ENCODE results near the gene JUP.
A peak's percentile ranks its signal among the peaks of the same experiment; 100 is the strongest.
"Not testable (repeated sequence)": the region's sequence is repeated elsewhere in the genome, so short reads cannot be mapped to it uniquely, and the experiment has no call there.

Gene JUP

DNA sequence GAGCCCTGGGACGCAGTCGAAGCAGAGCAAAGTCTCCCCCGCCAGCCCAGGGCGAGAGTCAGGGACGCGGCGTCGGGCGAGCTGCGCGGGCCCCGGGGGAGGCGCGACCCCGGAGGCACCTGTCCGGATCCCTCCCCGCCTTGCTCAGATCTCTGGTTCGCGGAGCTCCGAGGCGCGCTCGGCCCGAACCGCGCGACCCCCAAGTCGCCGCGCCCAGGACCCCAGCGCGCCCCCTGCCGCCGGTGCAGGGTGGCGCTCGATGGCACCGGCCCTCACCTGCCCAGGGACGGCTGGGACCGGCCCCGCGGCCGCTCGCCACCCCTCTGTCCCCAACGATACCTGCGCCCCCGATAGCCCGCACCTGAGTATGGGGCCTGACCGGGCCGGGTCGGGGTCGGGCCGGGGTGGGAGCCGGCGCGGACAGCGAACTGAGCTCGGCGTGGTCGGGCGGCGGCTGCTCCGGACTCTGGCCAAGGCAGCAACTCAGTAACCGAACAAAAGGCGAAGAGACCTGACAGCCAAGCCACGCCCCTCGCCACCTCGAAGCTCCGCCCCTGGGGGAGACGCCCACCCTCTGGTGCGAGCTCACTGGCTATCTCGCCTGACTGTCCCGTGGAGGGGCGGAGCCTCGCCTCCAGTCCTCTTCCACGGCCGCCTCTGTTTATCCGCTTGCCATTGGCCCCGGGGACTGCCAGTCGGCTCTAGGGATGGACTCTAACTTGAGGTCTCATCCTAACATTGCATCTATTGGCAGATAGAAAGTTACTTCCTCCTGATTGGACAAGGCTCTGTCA lies at the start of gene JUP:
Gene JUP (minus strand): TSS at position 485 of the 794 bp plus-strand sequence. CDS start 14,857 bp downstream, outside the sequence.
- DNase-seq, result peak; percentile 98

DNA sequence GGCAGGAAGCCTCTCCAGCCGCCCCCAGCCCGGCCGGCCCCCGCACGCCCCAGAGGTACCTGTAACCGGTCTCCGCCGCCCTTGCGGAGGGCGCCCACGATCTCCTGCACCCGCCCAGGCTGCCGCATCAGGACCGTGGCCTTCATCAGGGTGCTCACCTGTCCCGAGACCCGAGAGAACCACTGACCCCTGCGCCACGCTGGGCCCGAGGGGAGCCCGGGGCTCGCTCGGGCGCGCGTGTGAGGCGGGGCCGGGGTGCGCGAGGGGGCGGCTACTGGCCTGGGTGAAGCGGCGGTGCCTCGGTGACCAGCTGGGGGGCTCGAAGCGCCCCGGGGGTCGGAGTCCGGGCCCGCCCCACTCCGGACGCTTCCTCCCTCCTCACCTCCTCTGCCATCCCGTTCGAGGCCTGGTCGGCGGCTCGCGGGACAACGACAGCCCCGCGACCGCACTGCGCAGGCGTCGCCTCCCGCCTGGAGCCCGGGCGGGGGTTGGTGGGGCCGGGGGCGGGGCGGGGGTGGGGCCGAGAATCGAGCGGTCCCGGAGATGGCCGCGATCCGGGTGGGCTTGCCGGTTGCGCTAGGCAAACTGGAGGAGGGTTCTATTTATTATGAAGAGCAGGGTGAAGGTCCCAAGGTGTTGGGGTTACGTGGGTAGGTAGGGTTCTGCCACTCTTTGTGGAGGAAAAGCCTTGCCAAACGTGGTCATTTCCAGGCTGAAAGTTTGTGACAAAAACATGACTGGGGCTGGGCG lies 49.5 kb upstream of the JUP start, which contains the start of gene NT5C3B:
Gene NT5C3B (minus strand): TSS at position 433 of the 750 bp plus-strand sequence. CDS start 39 bp downstream, at position 394.
- peak; percentile 71 for DNase-seq

DNA sequence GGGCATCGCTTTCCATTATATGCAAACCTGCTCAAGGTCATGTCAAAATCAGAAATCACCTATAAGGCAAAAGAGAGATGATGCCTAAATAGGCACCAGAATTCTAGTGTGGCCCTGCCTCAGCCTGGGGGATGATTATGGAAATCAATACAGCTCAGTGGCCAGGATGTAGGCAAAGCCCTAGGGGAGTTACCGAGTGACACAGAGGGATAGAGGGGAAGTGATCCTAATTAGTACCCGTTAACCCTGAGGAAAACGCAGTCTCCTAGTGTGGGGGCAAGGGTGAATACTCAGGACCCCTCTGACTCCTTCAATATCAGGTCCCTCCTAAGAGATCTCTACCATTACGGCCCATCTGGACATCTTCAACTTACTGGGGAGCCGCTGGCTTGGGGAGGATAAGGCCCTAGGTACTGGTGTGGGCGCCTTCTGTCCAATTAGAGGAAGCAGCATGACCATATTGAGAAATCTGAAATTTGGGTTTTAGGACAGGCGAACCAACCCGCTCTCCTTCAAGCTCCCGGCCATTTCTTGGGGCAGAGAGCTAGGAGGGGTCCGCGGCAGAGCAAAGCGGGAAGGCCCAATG lies 48.8 kb upstream of the JUP start:
- peak; percentile 37 for DNase-seq

DNA sequence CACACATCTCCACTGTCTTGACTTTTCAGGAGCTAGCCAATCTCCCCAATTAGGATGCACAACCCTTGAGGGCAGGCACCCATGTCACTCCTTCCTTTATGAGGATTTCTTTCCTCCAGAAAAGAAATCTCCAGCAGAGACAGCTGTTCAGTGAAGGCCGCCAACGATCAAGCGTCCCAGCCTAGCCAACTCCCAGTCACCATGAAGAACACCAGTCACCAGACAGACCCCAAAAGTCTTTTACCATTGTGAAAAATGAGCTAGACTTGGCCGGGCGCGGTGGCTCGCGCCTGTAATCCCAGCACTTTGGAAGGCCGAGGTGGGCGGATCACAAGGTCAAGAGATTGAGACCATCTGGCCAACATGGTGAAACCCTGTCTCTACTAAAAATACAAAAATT lies 43.5 kb upstream of the JUP start:
- not testable (repeated sequence) for DNase-seq

DNA sequence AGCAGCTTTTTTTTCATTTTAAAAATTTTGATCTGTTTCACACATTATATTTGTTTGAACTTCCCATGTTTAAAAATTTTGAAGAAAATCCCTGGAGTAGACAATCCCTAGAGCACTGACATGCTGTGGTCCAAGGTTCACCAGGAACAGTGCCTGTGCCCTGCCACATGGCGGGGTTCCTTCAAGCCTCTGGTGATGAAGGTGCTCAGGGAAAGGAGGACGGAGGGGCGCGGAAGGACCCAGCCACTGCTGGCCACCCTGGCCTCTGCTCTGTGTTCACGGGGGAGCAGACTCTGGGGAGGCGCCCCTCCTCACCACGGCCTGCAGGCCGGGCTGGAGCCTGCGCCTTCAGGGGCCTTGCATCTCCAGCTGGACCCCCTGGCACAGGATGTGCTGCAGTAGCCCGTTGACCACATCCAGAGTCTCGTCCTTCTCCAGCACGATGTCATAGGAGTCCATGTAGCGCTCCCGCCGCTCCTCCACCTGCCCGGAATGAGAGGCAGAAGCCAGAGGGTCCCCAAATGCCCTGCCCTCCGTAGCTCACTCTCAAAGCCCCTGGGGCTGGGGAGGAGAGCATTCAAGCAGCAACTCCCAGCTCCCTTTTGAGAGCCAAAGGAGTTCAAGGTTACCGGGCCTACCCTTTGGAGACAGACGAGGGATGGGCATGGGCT lies 38.8 kb upstream of the JUP start:
- no peak for DNase-seq

DNA sequence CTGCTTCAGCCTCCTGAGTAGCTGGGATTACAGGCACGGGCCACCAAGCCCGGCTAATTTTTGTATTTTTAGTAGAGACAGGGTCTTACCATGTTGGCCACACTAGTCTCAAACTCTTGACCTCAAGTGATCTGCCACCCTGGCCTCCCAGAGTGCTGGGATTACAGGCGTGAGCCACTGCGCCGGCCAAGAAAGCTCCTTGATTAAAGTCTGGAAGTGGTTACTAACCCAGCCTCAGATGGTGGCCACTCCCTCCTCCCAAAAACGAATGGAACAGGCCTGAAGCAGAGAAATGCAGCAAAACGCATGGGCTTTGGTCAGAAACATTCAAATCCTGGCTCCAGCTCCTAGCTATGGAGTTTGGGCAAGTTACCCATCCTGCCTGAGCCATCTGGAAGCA lies 37.6 kb upstream of the JUP start:
- no peak for DNase-seq

DNA sequence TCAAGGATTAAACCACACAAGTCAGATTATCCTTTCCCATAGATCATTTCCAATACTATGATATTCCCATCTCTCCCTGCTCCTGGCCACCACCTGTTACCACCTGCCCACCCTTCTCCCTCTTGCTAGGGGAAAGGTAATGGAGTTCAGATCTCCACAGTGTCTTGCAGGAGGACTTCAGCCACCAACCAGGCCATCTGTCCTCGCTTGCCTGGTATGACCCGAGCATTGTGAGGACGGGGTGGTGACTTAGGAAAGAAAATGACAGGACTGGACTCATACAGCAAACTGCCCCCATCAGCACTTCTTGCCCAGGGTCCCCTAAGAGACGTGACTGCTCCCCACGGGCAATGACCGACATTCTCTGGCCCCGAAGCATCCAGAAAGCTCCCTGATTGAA lies 37.1 kb upstream of the JUP start:
- DNase-seq, result no peak

DNA sequence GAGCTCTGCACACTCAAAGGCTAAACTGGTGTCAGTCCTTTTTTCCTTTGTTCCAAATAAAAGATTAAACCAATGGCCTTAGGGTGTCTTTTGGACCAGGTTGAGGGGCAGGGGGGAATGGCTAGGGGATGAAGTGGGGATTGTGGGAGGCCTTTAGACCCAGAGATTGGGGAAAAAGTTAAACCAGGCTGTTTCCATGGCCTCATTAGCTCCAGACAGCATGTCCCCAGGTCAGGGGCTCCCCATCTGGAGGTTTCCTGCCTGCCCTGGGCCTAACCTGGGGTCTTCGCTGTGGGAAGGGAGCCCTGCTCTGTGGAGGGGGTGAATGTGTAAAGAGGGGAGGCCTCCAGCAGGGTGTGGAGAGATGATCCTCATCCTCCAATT lies 36.6 kb upstream of the JUP start:
- no peak for DNase-seq

DNA sequence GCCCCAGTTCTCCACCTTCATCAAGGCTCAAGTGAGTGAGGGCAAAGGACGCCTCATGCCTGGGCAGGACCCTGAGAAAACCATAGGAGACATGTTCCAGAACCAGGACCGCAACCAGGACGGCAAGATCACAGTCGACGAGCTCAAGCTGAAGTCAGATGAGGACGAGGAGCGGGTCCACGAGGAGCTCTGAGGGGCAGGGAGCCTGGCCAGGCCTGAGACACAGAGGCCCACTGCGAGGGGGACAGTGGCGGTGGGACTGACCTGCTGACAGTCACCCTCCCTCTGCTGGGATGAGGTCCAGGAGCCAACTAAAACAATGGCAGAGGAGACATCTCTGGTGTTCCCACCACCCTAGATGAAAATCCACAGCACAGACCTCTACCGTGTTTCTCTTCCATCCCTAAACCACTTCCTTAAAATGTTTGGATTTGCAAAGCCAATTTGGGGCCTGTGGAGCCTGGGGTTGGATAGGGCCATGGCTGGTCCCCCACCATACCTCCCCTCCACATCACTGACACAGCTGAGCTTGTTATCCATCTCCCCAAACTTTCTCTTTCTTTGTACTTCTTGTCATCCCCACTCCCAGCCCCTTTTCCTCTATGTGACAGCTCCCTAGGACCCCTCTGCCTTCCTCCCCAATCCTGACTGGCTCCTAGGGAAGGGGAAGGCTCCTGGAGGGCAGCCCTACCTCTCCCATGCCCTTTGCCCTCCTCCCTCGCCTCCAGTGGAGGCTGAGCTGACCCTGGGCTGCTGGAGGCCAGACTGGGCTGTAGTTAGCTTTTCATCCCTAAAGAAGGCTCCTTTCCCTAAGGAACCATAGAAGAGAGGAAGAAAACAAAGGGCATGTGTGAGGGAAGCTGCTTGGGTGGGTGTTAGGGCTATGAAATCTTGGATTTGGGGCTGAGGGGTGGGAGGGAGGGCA lies 36.0 kb upstream of the JUP start:
- DNase-seq, result no peak

DNA sequence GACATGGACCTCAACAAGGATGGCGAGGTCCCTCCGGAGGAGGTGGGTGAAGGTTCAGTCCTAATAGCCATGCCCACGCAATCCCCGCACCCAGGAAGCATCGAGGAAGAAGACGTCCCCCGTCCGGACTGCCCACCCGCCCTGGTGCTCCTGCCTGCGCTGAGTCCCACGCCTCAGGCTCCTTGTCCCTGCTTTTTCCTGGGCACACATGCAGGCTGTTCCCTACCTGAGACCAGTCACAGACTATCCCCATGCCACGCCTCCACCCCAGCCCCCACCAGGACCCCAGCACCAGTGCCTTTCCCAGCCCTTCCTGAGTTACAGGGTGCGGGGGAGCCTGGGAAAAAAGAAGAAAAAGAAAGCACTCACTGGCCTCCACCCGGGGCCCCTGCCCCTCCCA lies 35.3 kb upstream of the JUP start:
- no peak for DNase-seq

DNA sequence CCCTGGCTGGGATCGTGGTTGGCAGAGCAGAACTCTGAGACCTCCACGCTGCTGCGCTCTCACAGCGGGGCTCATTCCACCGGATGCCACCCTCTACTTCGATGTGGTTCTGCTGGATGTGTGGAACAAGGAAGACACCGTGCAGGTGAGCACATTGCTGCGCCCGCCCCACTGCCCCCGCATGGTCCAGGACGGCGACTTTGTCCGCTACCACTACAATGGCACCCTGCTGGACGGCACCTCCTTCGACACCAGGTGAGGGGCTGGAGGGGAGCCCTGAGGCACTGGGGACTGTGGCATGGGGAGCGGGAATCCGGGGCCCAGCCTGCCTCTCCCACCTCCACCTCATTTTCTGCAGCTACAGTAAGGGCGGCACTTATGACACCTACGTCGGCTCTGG lies 31.5 kb upstream of the JUP start:
- DNase-seq, result no peak

DNA sequence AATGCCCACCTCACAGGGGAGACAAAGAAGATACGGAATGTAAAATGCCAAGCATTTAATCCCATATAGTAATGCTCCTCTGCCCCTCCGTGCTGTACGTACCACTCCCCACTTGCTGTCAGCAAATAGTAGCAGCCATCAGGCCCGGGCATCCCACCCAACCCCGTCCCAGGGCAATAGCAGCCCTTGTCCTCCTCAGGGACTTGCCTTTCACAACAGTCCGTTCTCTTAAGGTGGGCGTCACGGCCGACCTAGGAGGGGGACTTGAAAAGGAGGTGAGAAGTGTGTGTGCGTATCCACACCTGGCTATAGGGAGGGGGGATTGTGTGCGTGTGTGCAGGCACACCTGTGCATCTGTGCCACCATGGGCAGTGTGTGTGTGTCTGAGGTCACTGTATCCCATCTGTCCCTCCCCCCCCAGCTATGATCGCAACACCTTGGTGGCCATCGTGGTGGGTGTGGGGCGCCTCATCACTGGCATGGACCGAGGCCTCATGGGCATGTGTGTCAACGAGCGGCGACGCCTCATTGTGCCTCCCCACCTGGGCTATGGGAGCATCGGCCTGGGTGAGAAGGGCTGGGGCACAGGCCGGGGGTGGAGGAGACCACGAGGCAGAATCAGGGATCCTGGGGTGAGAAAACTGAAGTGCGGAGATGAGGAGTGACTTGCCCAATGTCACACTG lies 30.3 kb upstream of the JUP start:
- DNase-seq, result no peak

DNA sequence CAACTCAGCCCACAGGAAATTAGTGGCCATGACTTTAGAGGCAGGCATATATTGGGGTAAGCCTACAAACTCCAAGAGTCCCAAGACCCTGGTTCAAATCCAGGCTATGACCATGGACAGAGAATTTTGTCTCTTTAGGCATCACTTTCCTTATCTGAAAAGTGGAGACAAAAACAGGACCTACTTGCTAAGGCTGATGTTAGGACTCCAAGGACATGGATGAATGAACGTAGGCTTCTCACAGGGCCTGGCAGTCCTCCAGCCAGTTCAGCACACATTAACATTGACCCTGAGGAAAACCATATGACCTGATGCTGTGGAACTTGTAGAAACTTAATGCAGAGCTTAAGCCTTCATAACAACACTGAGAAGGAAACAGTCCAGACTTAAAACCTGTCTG lies 27.7 kb upstream of the JUP start:
- peak; percentile 39 for DNase-seq

DNA sequence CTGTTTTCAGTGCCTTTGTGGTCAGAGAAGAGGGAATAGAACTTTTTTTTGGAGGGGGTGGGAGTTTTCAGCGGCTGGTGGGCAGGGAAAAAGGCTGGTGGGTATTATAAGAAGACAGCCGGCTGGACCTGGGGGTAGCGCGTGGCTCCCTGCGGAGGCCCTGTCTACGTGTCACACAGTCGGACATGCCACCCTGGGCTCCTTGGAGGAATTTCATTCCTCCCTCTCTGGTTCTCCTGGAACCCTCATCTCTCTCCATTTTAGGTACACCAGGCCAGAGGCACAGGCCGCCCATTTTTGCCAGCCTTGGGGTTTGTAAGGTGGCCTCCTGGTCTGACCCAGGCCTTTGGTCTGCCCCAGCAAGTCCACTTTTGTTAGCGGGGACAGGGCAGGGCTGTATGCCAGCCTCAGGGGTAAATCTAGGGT lies 27.2 kb upstream of the JUP start:
- DNase-seq, result no peak

DNA sequence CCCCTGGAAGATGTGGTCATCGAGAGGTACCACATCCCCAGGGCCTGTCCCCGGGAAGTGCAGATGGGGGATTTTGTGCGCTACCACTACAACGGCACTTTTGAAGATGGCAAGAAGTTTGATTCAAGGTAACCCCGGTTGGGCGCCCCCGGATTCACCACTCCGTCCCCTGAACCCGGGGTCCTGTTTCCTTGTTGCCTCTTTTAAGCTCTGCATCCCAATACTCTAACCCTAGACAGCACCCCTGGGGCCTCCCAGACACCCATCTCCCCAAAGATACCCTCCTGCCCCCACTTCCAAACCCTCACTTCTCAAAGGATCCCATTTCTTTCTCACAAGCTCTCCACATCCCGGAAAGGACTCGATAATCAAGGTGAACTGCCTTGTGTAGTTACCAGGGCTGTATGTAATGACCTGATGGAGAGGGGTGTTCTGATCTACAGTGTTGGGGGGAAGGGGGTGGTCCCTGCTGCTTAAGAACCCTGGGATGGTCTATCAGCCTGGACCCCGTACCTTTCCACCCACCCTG lies 26.7 kb upstream of the JUP start:
- no peak for DNase-seq

DNA sequence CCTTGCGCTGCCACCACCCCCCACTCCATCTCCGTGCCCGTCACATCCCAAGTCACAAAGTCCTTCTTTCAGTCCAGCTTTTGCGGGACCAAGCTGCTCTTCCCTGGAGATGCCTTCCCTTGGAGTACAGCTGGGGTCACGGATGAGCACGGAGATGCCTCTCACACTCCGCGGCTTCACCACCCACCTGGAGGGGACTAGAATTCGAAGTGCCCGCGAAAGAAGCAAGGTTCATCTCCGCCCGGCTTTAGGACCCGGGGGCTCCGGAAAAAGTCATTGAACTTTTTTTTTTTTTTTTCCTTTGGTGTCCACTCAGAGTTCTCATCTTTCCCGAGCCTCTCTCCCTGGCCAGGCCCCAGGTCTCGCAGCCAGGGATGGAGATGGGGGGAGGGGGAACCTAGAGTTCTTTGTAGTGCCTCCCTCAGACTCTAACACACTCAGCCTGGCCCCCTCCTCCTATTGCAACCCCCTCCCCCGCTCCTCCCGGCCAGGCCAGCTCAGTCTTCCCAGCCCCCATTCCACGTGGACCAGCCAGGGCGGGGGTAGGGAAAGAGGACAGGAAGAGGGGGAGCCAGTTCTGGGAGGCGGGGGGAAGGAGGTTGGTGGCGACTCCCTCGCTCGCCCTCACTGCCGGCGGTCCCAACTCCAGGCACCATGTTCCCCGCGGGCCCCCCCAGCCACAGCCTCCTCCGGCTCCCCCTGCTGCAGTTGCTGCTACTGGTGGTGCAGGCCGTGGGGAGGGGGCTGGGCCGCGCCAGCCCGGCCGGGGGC lies 26.1 kb upstream of the JUP start, which contains the start of gene FKBP10:
Gene FKBP10 (plus strand): TSS at position 624 of the 771 bp plus-strand sequence. CDS start 31 bp downstream, at position 655.
- peak; percentile 90 for DNase-seq

DNA sequence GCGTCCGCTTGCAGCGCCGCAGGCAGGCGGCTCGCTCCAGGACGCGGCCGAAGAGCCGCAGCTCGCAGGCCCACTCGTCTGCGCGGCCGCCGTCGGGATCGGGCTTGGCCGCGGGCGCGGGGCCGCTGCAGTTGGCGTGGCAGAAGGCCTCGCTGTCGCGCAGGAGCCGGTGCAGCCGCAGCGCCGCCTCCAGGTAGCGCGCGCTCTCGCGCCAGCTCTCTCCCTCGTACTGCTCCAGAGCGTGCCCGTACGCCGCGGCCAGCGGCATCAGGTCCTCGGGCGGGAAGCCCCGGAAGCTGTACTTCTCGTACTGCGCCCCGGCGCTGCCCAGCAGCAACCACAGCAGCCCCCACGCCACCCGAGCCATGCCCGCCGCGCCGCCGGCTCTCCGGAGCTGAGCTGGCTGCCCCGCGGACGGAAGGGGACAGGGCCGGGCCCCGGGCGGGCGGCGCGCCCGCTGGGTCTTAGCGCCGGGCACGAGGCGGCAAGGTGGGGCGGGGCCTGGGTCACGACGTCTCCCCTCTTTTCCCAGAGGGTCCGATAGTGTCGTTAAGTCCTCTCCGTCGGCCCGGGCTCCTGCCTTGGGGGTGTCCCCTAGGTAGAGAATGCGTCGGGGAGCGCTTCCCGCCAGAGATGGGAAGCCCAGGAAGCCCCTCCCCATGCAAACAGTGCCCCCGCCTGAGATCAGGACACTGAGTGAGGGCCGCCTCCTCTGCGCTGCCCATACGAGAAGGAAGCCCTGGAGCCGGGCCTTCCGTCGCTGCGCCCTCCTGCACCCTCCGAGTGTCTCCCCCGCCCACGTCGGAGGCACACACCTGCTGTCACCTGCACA lies 25.3 kb upstream of the JUP start, which contains the start of gene P3H4:
Gene P3H4 (minus strand): TSS at position 401 of the 832 bp plus-strand sequence. CDS start 34 bp downstream, at position 367.
- DNase-seq, result peak; percentile 80

DNA sequence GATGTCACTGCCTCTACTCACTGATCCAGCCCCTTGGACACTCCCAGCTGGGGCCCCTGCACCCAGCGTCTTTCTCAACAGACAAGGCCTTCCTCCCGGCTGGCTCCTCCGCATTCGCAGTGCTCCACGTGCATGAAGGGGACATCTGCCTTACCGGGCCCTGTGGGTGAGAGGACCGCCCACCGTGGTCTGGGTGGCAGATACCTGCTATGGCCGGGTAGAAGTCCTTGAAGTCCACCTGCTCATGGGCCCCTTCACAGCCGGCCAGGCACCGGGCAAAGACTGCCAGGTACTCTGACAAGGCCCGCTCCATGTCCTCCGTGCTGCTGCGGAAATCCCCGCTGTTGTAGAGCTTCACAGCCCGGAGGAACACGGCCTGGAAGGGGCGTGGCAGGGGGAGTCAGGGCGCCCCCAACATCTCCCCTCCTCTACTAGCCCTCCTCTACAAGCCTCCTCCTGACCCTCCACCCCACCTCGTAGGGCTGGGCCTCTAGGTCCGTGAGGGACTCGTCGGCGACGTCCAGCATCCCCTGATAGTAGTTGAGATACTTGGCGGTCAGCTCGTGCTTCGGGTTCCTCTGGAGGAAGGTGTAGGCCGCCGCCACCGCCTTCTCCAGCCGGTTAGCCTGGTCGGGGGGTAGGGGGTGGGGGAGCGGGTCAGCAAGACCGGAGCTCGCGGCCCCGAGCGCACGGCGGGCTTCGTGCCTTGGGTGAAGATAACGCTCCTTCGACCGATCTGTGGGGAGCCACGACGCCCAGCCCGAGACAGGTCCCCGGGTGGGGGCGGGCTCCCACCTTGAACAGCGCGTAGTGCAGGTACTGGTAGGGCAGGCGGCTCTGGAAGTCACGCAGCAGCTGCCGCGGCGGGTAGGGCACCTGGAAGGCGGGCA lies 24.4 kb upstream of the JUP start:
- DNase-seq, result no peak
